HEK293 (cell line): ENCODE results near the gene ARHGDIB.

ENCODE experiments used
- CTCF ChIA-PET: fragments of 350-600 bp; formaldehyde crosslinking; extraction: SDS; loops from one replicate; lab custom pipeline; 2021; ENCODE audit warnings: antibody characterized with exemption; lab: Yijun Ruan, JAX
- POLR2A ChIA-PET: fragments of 300-600 bp; formaldehyde crosslinking; extraction: SDS; loops from one replicate; lab custom pipeline; 2020; ENCODE audit warnings: antibody characterized with exemption, inconsistent platforms; lab: Yijun Ruan, JAX
- H3K27ac ChIP-seq: fragments of 200-500 bp; sonication (Bioruptor generic); 2 replicates; pipeline ENCODE4 v1.5.1; 2014; ENCODE audit warnings: low read depth, low read length, control low read depth, inconsistent platforms; ENCODE audit errors: extremely low read depth
- H3K36me3 ChIP-seq, 2 experiments: fragments of 200-500 bp in 1 of 2; sonication (Bioruptor generic) in 1 of 2; 1 replicate in 1 of 2; 2 replicates in 1 of 2; pipeline ENCODE4 v1.5.1; 2014 to 2017; ENCODE audit warnings: inconsistent platforms in 2 of 2, low read length in 2 of 2; ENCODE audit not compliant: control insufficient read depth in 2 of 2, insufficient read depth in 1 of 2
- H3K4me1 ChIP-seq: fragments of 200-500 bp; sonication (Bioruptor generic); 2 replicates; pipeline ENCODE4 v1.5.1; 2014; ENCODE audit warnings: mild to moderate bottlenecking, low read length, inconsistent platforms; ENCODE audit not compliant: control insufficient read depth, insufficient read depth
- H3K4me3 ChIP-seq: 2 replicates; pipeline ENCODE4 v1.5.1; 2011; ENCODE audit warnings: low read depth, mild to moderate bottlenecking, control low read depth, low read length, moderate library complexity
- H3K9me3 ChIP-seq: fragments of 200-500 bp; sonication (Bioruptor generic); 2 replicates; pipeline ENCODE4 v1.5.1; 2014; ENCODE audit warnings: low read depth, low read length, inconsistent platforms; ENCODE audit not compliant: control insufficient read depth, insufficient read depth
- OSR2 ChIP-seq: fragments of 450-650 bp; formaldehyde crosslinking; IDR thresholded peaks from 2 replicates; pipeline ENCODE4 v1.5.1; 2016; ENCODE audit warnings: missing biosample characterization, missing genetic modification characterization
- TCF7L2 ChIP-seq: IDR thresholded peaks from 2 replicates; pipeline ENCODE4 v1.6.1; 2011; ENCODE audit warnings: low read depth, mild to moderate bottlenecking, inconsistent platforms, low read length, moderate library complexity, borderline replicate concordance
- ZBTB1 ChIP-seq: fragments of 450-650 bp; formaldehyde crosslinking; IDR thresholded peaks from 2 replicates; pipeline ENCODE4 v1.5.1; 2016; ENCODE audit warnings: missing biosample characterization, missing genetic modification characterization
- ZBTB48 ChIP-seq: fragments of 450-650 bp; formaldehyde crosslinking; IDR thresholded peaks from 2 replicates; pipeline ENCODE4 v1.5.1; 2016; ENCODE audit warnings: missing biosample characterization, missing genetic modification characterization
- ZNF138 ChIP-seq: fragments of 450-650 bp; formaldehyde crosslinking; IDR thresholded peaks from 2 replicates; pipeline ENCODE4 v1.5.1; 2016; ENCODE audit warnings: missing biosample characterization, missing genetic modification characterization, borderline replicate concordance
- ZNF146 ChIP-seq: fragments of 450-650 bp; formaldehyde crosslinking; IDR thresholded peaks from 2 replicates; pipeline ENCODE4 v1.5.1; 2016; ENCODE audit warnings: missing biosample characterization, missing genetic modification characterization
- ZNF302 ChIP-seq: fragments of 450-650 bp; formaldehyde crosslinking; IDR thresholded peaks from 2 replicates; pipeline ENCODE4 v1.5.1; 2016; ENCODE audit warnings: missing biosample characterization, missing genetic modification characterization, low read depth
- ZNF624 ChIP-seq: fragments of 450-650 bp; formaldehyde crosslinking; IDR thresholded peaks from 2 replicates; pipeline ENCODE4 v1.5.1; 2017; ENCODE audit warnings: missing biosample characterization, missing genetic modification characterization
- ZNF768 ChIP-seq: fragments of 450-650 bp; formaldehyde crosslinking; IDR thresholded peaks from 2 replicates; pipeline ENCODE4 v1.5.1; 2018; ENCODE audit warnings: missing biosample characterization, mild to moderate bottlenecking, missing genetic modification characterization
- TF ChIP-seq, protein P1 (sequence below): fragments of 450-650 bp; formaldehyde crosslinking; IDR thresholded peaks from 2 replicates; pipeline ENCODE4 v1.5.1; 2016; ENCODE audit warnings: missing biosample characterization, missing genetic modification characterization
- TF ChIP-seq, protein P2 (sequence below): fragments of 450-650 bp; formaldehyde crosslinking; IDR thresholded peaks from 2 replicates; pipeline ENCODE4 v1.5.1; 2016; ENCODE audit warnings: missing biosample characterization, missing genetic modification characterization
- TF ChIP-seq, protein P3 (sequence below): fragments of 450-650 bp; formaldehyde crosslinking; IDR thresholded peaks from 2 replicates; pipeline ENCODE4 v1.5.1; 2016; ENCODE audit warnings: missing biosample characterization, missing genetic modification characterization
- TF ChIP-seq, protein P4 (sequence below): fragments of 450-650 bp; formaldehyde crosslinking; IDR thresholded peaks from 2 replicates; pipeline ENCODE4 v1.5.1; 2016; ENCODE audit warnings: missing biosample characterization, missing genetic modification characterization

The ARHGDIB gene

DNA sequence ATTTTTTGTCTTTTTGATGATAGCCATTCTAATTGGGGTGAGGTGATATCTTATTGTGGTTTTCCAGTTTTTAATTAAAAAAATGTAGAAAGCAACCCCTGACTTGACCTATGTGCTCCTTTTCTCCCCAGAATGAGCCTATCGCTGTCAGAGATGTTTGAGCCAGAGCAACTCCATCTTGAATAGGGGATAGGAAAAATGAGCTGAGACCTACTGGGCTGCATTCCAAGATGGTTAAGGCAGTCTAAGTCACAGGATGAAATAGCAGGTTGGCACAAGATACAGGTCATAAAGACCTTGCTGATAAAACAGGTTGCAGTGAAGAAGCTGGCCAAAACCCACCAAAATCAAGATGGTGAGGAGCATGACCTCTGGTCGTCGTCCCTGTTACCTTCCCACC lies 36.9 kb downstream of the ARHGDIB start:
- Histone ChIP-seq H3K4me3 (no peak overlapping the region), H3K4me1 (no peaks in the 10 kb centered on the region), H3K9me3 (no peaks in the 10 kb centered on the region), H3K36me3 (no peaks in the 10 kb centered on the region), H3K27ac (no peak overlapping the region)
- CTCF ChIA-PET, result no interaction called here
- POLR2A ChIA-PET, result no interaction called here
- TF ChIP-seq, protein P1, sequence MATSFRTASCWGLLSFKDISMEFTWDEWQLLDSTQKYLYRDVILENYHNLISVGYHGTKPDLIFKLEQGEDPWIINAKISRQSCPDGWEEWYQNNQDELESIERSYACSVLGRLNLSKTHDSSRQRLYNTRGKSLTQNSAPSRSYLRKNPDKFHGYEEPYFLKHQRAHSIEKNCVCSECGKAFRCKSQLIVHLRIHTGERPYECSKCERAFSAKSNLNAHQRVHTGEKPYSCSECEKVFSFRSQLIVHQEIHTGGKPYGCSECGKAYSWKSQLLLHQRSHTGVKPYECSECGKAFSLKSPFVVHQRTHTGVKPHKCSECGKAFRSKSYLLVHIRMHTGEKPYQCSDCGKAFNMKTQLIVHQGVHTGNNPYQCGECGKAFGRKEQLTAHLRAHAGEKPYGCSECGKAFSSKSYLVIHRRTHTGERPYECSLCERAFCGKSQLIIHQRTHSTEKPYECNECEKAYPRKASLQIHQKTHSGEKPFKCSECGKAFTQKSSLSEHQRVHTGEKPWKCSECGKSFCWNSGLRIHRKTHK, result no peak

- Histone ChIP-seq H3K27ac (no peak overlapping the region), H3K4me3 (no peak overlapping the region), H3K36me3 (no peaks in the 10 kb centered on the region), H3K9me3 (no peaks in the 10 kb centered on the region), H3K4me1 (no peaks in the 10 kb centered on the region)
- TF ChIP-seq ZBTB1 (tag by site-specific recombination) (no peak), OSR2 (no peak)
- ChIA-PET POLR2A (no interaction called here), CTCF (no interaction called here)
Observed at GRCh38 chr12:14923944-14924343, 37.5 kb downstream of the ARHGDIB start.

- H3K9me3 ChIP-seq, result no peaks in the 10 kb centered on the region
- ChIA-PET POLR2A (no interaction called here), CTCF (interaction anchor here (0.6 kb wide), 1 partner anchor 756 kb away, joined by 3 read pairs; no protein-coding TSS in a partner anchor)
- no peak overlapping the region for H3K27ac ChIP-seq
- TF ChIP-seq ZNF146 (tag by site-specific recombination) (no peak), TCF7L2 (no peak)
- TF ChIP-seq, protein P2, sequence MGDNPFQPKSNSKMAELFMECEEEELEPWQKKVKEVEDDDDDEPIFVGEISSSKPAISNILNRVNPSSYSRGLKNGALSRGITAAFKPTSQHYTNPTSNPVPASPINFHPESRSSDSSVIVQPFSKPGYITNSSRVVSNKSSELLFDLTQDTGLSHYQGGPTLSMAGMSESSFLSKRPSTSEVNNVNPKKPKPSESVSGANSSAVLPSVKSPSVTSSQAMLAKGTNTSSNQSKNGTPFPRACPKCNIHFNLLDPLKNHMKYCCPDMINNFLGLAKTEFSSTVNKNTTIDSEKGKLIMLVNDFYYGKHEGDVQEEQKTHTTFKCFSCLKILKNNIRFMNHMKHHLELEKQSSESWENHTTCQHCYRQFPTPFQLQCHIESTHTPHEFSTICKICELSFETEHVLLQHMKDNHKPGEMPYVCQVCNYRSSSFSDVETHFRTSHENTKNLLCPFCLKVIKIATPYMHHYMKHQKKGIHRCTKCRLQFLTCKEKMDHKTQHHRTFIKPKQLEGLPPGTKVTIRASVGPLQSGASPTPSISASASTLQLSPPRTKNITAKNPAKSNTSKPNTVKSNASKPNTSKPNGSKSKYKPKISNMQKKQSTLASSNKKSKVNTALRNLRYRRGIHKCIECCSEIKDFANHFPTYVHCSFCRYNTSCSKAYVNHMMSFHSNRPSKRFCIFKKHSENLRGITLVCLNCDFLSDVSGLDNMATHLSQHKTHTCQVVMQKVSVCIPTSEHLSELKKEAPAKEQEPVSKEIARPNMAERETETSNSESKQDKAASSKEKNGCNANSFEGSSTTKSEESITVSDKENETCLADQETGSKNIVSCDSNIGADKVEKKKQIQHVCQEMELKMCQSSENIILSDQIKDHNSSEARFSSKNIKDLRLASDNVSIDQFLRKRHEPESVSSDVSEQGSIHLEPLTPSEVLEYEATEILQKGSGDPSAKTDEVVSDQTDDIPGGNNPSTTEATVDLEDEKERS, result no peak
- TF ChIP-seq, all 188 proteins: peak for 0
- Histone ChIP-seq H3K4me3 (no peak overlapping the region), H3K4me1 (no peaks in the 10 kb centered on the region), H3K36me3 (no peaks in the 10 kb centered on the region)
Observed at GRCh38 chr12:14921218-14921617, 40.2 kb downstream of the ARHGDIB start.

- ChIA-PET POLR2A (interaction anchor here (0.5 to 0.6 kb wide), 2 partner anchors 33 to 727 kb away, joined by 3 to 4 read pairs; no protein-coding TSS in a partner anchor), CTCF (interaction anchor here (0.6 kb wide), 1 partner anchor 755 kb away, joined by 3 read pairs; no protein-coding TSS in a partner anchor)
- TF ChIP-seq ZNF624 (tag by site-specific recombination), result no peak
- TF ChIP-seq, protein P3, sequence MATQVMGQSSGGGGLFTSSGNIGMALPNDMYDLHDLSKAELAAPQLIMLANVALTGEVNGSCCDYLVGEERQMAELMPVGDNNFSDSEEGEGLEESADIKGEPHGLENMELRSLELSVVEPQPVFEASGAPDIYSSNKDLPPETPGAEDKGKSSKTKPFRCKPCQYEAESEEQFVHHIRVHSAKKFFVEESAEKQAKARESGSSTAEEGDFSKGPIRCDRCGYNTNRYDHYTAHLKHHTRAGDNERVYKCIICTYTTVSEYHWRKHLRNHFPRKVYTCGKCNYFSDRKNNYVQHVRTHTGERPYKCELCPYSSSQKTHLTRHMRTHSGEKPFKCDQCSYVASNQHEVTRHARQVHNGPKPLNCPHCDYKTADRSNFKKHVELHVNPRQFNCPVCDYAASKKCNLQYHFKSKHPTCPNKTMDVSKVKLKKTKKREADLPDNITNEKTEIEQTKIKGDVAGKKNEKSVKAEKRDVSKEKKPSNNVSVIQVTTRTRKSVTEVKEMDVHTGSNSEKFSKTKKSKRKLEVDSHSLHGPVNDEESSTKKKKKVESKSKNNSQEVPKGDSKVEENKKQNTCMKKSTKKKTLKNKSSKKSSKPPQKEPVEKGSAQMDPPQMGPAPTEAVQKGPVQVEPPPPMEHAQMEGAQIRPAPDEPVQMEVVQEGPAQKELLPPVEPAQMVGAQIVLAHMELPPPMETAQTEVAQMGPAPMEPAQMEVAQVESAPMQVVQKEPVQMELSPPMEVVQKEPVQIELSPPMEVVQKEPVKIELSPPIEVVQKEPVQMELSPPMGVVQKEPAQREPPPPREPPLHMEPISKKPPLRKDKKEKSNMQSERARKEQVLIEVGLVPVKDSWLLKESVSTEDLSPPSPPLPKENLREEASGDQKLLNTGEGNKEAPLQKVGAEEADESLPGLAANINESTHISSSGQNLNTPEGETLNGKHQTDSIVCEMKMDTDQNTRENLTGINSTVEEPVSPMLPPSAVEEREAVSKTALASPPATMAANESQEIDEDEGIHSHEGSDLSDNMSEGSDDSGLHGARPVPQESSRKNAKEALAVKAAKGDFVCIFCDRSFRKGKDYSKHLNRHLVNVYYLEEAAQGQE (tag by site-specific recombination), result no peak
- TF ChIP-seq ZBTB48 (tag by site-specific recombination), result no peak
- TF ChIP-seq ZNF138 (tag by site-specific recombination), result no peak
- no peak for TF ChIP-seq ZNF302 (tag by site-specific recombination)
- TF ChIP-seq, protein P4, sequence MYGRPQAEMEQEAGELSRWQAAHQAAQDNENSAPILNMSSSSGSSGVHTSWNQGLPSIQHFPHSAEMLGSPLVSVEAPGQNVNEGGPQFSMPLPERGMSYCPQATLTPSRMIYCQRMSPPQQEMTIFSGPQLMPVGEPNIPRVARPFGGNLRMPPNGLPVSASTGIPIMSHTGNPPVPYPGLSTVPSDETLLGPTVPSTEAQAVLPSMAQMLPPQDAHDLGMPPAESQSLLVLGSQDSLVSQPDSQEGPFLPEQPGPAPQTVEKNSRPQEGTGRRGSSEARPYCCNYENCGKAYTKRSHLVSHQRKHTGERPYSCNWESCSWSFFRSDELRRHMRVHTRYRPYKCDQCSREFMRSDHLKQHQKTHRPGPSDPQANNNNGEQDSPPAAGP, result no peak
- no peak for TF ChIP-seq ZNF768 (tag by site-specific recombination)
Observed at GRCh38 chr12:14920475-14921126, 40.8 kb downstream of the ARHGDIB start.

More at GRCh38 chr12:14920475-14921126, 40.8 kb downstream of the ARHGDIB start:
- Histone ChIP-seq H3K4me1 (no peaks in the 10 kb centered on the region), H3K9me3 (no peaks in the 10 kb centered on the region), H3K4me3 (no peak overlapping the region), H3K27ac (no peak overlapping the region), H3K36me3 (no peaks in the 10 kb centered on the region)
